Activated CD4-positive, CD25-positive, alpha-beta regulatory T cell (primary cell): ENCODE measurements around the gene FKBP10.
"Not testable (repeated sequence)": the region's sequence is repeated elsewhere in the genome, so short reads cannot be mapped to it uniquely, and the experiment has no call there.

Source experiments
- DNase-seq, 4 experiments: peaks; one replicate each; lab custom pipeline; 2025; lab: John Stamatoyannopoulos, UW

FKBP10 gene

GRCh38 chr17:41839448-41839847 lies 26.6 kb downstream of the FKBP10 start:
- not testable (repeated sequence) for DNase-seq

GRCh38 chr17:41840781-41841180 lies 28.0 kb downstream of the FKBP10 start:
- not testable (repeated sequence) for DNase-seq

GRCh38 chr17:41844971-41845370 lies 32.2 kb downstream of the FKBP10 start:
- DNase-seq, result no peak

- DNase-seq, result no peak
These were observed 36.0 kb downstream of the FKBP10 start for GRCh38 chr17:41848788-41849187.

- DNase-seq, result no peak
These were observed 36.6 kb downstream of the FKBP10 start for GRCh38 chr17:41849251-41849990.

GRCh38 chr17:41851382-41851781 lies 38.6 kb downstream of the FKBP10 start:
- DNase-seq, result not testable (repeated sequence)

- DNase-seq, result no peak
These were observed 47.6 kb downstream of the FKBP10 start for GRCh38 chr17:41860254-41860931.

- no peak for DNase-seq
These were observed 50.5 kb downstream of the FKBP10 start for GRCh38 chr17:41863074-41863848.

GRCh38 chr17:41864498-41864835 lies 51.7 kb downstream of the FKBP10 start:
- no peak for DNase-seq

GRCh38 chr17:41864836-41865595 lies 52.2 kb downstream of the FKBP10 start, which contains the start of gene KLHL11:
KLHL11 (minus strand) TSS chr17:41865423; CDS start chr17:41865370, 53 bp downstream.
- DNase-seq, result peak; percentile 61 to 80 (median 71)

GRCh38 chr17:41865596-41865893 lies 52.7 kb downstream of the FKBP10 start:
- DNase-seq, result no peak

GRCh38 chr17:41868568-41868967 lies 55.8 kb downstream of the FKBP10 start:
- no peak for DNase-seq

- no peak for DNase-seq
These were observed 56.6 kb downstream of the FKBP10 start for GRCh38 chr17:41869426-41869825.

- no peak for DNase-seq
These were observed 57.3 kb downstream of the FKBP10 start for GRCh38 chr17:41870097-41870496.

GRCh38 chr17:41870627-41871026 lies 57.8 kb downstream of the FKBP10 start:
- DNase-seq, result no peak

GRCh38 chr17:41871789-41872188 lies 59.0 kb downstream of the FKBP10 start:
- DNase-seq, result no peak
